ENCODE measurements around the gene TRIO.

Gene TRIO

DNA sequence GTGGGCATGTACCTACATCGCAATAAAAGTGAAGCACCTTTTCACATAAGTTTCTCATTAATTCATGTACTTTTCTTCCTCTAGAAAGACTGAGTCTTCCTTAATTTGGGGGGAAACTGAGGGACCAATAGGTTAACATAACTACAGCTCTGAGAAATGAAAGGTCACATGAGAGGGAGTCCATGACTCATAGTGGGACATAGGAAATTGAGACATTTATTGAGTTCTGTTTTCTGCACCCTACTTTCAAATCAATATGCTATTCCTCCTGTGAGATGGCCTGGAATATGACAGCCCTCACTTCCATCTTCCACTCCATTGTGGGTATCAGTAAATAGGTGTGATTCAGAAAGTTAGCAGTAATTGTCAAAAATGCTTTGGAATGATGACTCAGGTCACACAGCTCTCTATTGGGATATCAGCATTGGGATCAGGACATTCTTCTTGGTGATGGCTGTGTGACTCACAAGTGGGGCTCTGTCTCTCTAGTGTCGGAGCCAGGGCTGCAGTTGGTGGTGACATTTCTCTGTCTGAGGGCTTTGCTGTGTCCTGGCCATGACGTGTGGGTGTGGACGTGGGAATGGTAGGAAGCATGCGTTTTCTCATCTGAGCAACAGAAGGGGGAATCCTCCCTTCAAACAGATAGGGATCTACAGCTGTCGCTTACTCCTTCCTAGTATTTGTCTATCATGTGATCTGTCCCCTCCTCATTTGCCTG is 125.0 kb downstream of the TRIO start:
- no peak overlapping the region; the same call in 1 of the 2 replicates for H3K27ac ChIP-seq (ENCODE audit: extremely low read depth, low read depth, low read length)
- H3K36me3 ChIP-seq (ENCODE audit: control insufficient read depth in 2 of 2, insufficient read depth in 1 of 2, low read length in 2 of 2), result peaks cover 0 to 4% of the 10 kb centered on the region in 2 experiments; a peak in 1 of 3 replicates
- POLR2A ChIA-PET, result interaction anchor here (1.6 kb wide), 1 partner anchor 123 kb away, joined by 4 read pairs; no protein-coding TSS in a partner anchor
- CTCF ChIA-PET, result interaction anchor here (0.6 to 3.8 kb wide), 10 partner anchors 12 to 380 kb away, joined by 3 to 28 read pairs (median 4); partner anchors contain the start of gene TRIO
- no peaks in the 10 kb centered on the region for H3K9me3 ChIP-seq (ENCODE audit: control insufficient read depth, insufficient read depth, low read depth, low read length)
- no peak overlapping the region for H3K4me3 ChIP-seq (ENCODE audit: low read depth, low read length)
- peaks cover 63% of the 10 kb centered on the region for H3K4me1 ChIP-seq (ENCODE audit: control insufficient read depth, insufficient read depth, low read length)
- TF ChIP-seq, protein P1, sequence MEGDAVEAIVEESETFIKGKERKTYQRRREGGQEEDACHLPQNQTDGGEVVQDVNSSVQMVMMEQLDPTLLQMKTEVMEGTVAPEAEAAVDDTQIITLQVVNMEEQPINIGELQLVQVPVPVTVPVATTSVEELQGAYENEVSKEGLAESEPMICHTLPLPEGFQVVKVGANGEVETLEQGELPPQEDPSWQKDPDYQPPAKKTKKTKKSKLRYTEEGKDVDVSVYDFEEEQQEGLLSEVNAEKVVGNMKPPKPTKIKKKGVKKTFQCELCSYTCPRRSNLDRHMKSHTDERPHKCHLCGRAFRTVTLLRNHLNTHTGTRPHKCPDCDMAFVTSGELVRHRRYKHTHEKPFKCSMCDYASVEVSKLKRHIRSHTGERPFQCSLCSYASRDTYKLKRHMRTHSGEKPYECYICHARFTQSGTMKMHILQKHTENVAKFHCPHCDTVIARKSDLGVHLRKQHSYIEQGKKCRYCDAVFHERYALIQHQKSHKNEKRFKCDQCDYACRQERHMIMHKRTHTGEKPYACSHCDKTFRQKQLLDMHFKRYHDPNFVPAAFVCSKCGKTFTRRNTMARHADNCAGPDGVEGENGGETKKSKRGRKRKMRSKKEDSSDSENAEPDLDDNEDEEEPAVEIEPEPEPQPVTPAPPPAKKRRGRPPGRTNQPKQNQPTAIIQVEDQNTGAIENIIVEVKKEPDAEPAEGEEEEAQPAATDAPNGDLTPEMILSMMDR (tag by site-specific recombination; IDR thresholded peaks at IDR 0.05), result no peak
- TF ChIP-seq ZNF266 (tag by site-specific recombination; IDR thresholded peaks at IDR 0.05; ENCODE audit: low read depth) (no peak), ZNF324 (tag by site-specific recombination; IDR thresholded peaks at IDR 0.05) (peak; percentile 35; the same call in 1 of the 2 replicates), ZNF701 (tag by site-specific recombination; IDR thresholded peaks at IDR 0.05) (no peak), ZNF549 (tag by site-specific recombination; IDR thresholded peaks at IDR 0.05) (no peak), ZNF366 (tag by site-specific recombination; conservative IDR thresholded peaks at IDR 0.05) (peak; percentile 88), ZFP37 (tag by site-specific recombination; IDR thresholded peaks at IDR 0.05) (peak; percentile 89), SP2 (tag by site-specific recombination; IDR thresholded peaks at IDR 0.05) (no peak), ZNF404 (tag by site-specific recombination; IDR thresholded peaks at IDR 0.05) (no peak), SP7 (tag by site-specific recombination; IDR thresholded peaks at IDR 0.05) (peak; percentile 84), ZNF629 (tag by site-specific recombination; IDR thresholded peaks at IDR 0.05) (peak; percentile 85), SALL2 (tag by site-specific recombination; IDR thresholded peaks at IDR 0.05; ENCODE audit: borderline replicate concordance) (no peak), SP3 (tag by site-specific recombination; IDR thresholded peaks at IDR 0.05) (peak; percentile 28; the same call in 1 of the 2 replicates), GLI4 (tag by site-specific recombination; IDR thresholded peaks at IDR 0.05) (0 out of 2 replicates have a peak, but pooled peaks have one; percentile 9), TRIM28 (IDR thresholded peaks at IDR 0.05; ENCODE audit: borderline replicate concordance, low read length) (no peak), ZNF544 (tag by site-specific recombination; IDR thresholded peaks at IDR 0.05) (no peak), MYNN (tag by site-specific recombination; IDR thresholded peaks at IDR 0.05; ENCODE audit: borderline replicate concordance) (no peak), ZNF335 (tag by site-specific recombination; conservative IDR thresholded peaks at IDR 0.05) (no peak), ZNF561 (tag by site-specific recombination; IDR thresholded peaks at IDR 0.05; ENCODE audit: borderline replicate concordance) (no peak), WT1 (tag by site-specific recombination; IDR thresholded peaks at IDR 0.05) (0 out of 2 replicates have a peak, but pooled peaks have one; percentile 16)
- TF ChIP-seq, protein P2, sequence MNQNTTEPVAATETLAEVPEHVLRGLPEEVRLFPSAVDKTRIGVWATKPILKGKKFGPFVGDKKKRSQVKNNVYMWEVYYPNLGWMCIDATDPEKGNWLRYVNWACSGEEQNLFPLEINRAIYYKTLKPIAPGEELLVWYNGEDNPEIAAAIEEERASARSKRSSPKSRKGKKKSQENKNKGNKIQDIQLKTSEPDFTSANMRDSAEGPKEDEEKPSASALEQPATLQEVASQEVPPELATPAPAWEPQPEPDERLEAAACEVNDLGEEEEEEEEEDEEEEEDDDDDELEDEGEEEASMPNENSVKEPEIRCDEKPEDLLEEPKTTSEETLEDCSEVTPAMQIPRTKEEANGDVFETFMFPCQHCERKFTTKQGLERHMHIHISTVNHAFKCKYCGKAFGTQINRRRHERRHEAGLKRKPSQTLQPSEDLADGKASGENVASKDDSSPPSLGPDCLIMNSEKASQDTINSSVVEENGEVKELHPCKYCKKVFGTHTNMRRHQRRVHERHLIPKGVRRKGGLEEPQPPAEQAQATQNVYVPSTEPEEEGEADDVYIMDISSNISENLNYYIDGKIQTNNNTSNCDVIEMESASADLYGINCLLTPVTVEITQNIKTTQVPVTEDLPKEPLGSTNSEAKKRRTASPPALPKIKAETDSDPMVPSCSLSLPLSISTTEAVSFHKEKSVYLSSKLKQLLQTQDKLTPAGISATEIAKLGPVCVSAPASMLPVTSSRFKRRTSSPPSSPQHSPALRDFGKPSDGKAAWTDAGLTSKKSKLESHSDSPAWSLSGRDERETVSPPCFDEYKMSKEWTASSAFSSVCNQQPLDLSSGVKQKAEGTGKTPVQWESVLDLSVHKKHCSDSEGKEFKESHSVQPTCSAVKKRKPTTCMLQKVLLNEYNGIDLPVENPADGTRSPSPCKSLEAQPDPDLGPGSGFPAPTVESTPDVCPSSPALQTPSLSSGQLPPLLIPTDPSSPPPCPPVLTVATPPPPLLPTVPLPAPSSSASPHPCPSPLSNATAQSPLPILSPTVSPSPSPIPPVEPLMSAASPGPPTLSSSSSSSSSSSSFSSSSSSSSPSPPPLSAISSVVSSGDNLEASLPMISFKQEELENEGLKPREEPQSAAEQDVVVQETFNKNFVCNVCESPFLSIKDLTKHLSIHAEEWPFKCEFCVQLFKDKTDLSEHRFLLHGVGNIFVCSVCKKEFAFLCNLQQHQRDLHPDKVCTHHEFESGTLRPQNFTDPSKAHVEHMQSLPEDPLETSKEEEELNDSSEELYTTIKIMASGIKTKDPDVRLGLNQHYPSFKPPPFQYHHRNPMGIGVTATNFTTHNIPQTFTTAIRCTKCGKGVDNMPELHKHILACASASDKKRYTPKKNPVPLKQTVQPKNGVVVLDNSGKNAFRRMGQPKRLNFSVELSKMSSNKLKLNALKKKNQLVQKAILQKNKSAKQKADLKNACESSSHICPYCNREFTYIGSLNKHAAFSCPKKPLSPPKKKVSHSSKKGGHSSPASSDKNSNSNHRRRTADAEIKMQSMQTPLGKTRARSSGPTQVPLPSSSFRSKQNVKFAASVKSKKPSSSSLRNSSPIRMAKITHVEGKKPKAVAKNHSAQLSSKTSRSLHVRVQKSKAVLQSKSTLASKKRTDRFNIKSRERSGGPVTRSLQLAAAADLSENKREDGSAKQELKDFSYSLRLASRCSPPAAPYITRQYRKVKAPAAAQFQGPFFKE (tag by site-specific recombination; IDR thresholded peaks at IDR 0.05; ENCODE audit: borderline replicate concordance), result no peak
- TF ChIP-seq, protein P3, sequence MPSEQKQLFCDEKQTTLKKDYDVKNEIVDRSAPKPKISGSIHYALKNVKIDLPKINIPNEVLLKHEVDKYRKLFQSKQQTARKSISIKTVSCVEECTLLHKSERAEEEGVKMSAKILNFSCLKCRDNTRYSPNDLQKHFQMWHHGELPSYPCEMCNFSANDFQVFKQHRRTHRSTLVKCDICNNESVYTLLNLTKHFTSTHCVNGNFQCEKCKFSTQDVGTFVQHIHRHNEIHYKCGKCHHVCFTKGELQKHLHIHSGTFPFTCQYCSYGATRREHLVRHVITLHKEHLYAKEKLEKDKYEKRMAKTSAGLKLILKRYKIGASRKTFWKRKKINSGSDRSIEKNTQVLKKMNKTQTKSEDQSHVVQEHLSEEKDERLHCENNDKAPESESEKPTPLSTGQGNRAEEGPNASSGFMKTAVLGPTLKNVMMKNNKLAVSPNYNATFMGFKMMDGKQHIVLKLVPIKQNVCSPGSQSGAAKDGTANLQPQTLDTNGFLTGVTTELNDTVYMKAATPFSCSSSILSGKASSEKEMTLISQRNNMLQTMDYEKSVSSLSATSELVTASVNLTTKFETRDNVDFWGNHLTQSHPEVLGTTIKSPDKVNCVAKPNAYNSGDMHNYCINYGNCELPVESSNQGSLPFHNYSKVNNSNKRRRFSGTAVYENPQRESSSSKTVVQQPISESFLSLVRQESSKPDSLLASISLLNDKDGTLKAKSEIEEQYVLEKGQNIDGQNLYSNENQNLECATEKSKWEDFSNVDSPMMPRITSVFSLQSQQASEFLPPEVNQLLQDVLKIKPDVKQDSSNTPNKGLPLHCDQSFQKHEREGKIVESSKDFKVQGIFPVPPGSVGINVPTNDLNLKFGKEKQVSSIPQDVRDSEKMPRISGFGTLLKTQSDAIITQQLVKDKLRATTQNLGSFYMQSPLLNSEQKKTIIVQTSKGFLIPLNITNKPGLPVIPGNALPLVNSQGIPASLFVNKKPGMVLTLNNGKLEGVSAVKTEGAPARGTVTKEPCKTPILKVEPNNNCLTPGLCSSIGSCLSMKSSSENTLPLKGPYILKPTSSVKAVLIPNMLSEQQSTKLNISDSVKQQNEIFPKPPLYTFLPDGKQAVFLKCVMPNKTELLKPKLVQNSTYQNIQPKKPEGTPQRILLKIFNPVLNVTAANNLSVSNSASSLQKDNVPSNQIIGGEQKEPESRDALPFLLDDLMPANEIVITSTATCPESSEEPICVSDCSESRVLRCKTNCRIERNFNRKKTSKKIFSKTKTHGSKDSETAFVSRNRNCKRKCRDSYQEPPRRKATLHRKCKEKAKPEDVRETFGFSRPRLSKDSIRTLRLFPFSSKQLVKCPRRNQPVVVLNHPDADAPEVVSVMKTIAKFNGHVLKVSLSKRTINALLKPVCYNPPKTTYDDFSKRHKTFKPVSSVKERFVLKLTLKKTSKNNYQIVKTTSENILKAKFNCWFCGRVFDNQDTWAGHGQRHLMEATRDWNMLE (tag by site-specific recombination; conservative IDR thresholded peaks at IDR 0.05; ENCODE audit: low read depth), result no peak
- TF ChIP-seq, protein P4, sequence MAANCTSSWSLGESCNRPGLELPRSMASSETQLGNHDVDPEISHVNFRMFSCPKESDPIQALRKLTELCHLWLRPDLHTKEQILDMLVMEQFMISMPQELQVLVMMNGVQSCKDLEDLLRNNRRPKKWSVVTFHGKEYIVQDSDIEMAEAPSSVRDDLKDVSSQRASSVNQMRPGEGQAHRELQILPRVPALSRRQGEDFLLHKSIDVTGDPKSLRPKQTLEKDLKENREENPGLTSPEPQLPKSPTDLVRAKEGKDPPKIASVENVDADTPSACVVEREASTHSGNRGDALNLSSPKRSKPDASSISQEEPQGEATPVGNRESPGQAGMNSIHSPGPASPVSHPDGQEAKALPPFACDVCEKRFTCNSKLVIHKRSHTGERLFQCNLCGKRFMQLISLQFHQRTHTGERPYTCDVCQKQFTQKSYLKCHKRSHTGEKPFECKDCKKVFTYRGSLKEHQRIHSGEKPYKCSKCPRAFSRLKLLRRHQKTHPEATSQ (tag by site-specific recombination; IDR thresholded peaks at IDR 0.05), result no peak
